ENCODE results near the gene PGAP1.
"Not testable (repeated sequence)": the region's sequence is repeated elsewhere in the genome, so short reads cannot be mapped to it uniquely, and the experiment has no call there.

PGAP1 gene

GRCh38 chr2:196949116-196949515 lies 22.6 kb upstream of the PGAP1 start:
- DNase-seq (ENCODE audit: low read depth in 2 of 2) = no peak

GRCh38 chr2:196944570-196944969 lies 18.1 kb upstream of the PGAP1 start:
- DNase-seq (ENCODE audit: low read depth in 2 of 2) = no peak

GRCh38 chr2:196941398-196942078 lies 15.0 kb upstream of the PGAP1 start:
- DNase-seq (ENCODE audit: low read depth in 2 of 2) = no peak

GRCh38 chr2:196939371-196939770 lies 12.9 kb upstream of the PGAP1 start:
- DNase-seq (ENCODE audit: low read depth in 2 of 2) = no peak

- no peak for DNase-seq (ENCODE audit: low read depth in 2 of 2)
Observed at GRCh38 chr2:196935432-196935831, 8.9 kb upstream of the PGAP1 start.

- DNase-seq (ENCODE audit: low read depth in 2 of 2) = no peak
Observed at GRCh38 chr2:196934672-196935071, 8.2 kb upstream of the PGAP1 start.

GRCh38 chr2:196931555-196931954 lies 5.0 kb upstream of the PGAP1 start:
- DNase-seq (ENCODE audit: low read depth in 2 of 2) = no peak

- peak in 1 of 2 donors; percentile 19 for DNase-seq (ENCODE audit: low read depth in 2 of 2)
Observed at GRCh38 chr2:196927376-196928225, 1.1 kb upstream of the PGAP1 start.

GRCh38 chr2:196925768-196926561 lies 542 bp downstream of the PGAP1 start:
- DNase-seq (ENCODE audit: low read depth in 2 of 2) = peak in 1 of 2 donors; percentile 9

GRCh38 chr2:196925051-196925767 lies 1.3 kb downstream of the PGAP1 start:
- no peak for DNase-seq (ENCODE audit: low read depth in 2 of 2)

- DNase-seq (ENCODE audit: low read depth in 2 of 2) = no peak
Observed at GRCh38 chr2:196924051-196924450, 2.5 kb downstream of the PGAP1 start.

- no peak for DNase-seq (ENCODE audit: low read depth in 2 of 2)
Observed at GRCh38 chr2:196918927-196919326, 7.6 kb downstream of the PGAP1 start.

- no peak for DNase-seq (ENCODE audit: low read depth in 2 of 2)
Observed at GRCh38 chr2:196917802-196918201, 8.7 kb downstream of the PGAP1 start.

- DNase-seq (ENCODE audit: low read depth in 2 of 2) = no peak
Observed at GRCh38 chr2:196915507-196916189, 10.9 kb downstream of the PGAP1 start.

GRCh38 chr2:196914867-196915460 lies 11.5 kb downstream of the PGAP1 start:
- no peak for DNase-seq (ENCODE audit: low read depth in 2 of 2)

- no peak for DNase-seq (ENCODE audit: low read depth in 2 of 2)
Observed at GRCh38 chr2:196913691-196914090, 12.8 kb downstream of the PGAP1 start.

- DNase-seq (ENCODE audit: low read depth in 2 of 2) = not testable (repeated sequence)
Observed at GRCh38 chr2:196905365-196905764, 21.1 kb downstream of the PGAP1 start.

- DNase-seq (ENCODE audit: low read depth in 2 of 2) = no peak
Observed at GRCh38 chr2:196902828-196903227, 23.7 kb downstream of the PGAP1 start.

GRCh38 chr2:196900843-196901242 lies 25.7 kb downstream of the PGAP1 start:
- no peak for DNase-seq (ENCODE audit: low read depth in 2 of 2)

- no peak for DNase-seq (ENCODE audit: low read depth in 2 of 2)
Observed at GRCh38 chr2:196899976-196900375, 26.5 kb downstream of the PGAP1 start.

- no peak for DNase-seq (ENCODE audit: low read depth in 2 of 2)
Observed at GRCh38 chr2:196891136-196891535, 35.4 kb downstream of the PGAP1 start.

All from stimulated activated CD8-positive, alpha-beta memory T cell treated with anti-CD3 and anti-CD28 coated beads, Interleukin-2, amount 100 ng/mL, for 48 hours (primary cell).